H1 (cell line): ENCODE data around the gene PRSS12. TPM values are rescaled to one million over a fixed set of nuclear protein-coding genes. Genes with fewer than 3 reads are reported as not detected.
A peak's percentile ranks its signal among the peaks of the same experiment; 100 is the strongest.

ENCODE experiments used
- ASH2L ChIP-seq: fragments of 200-600, 300-600 bp; sonication (generic); IDR thresholded peaks from one replicate; pipeline ENCODE4 v1.7.1; 2017; ENCODE audit warnings: low read length
- BACH1 ChIP-seq: IDR thresholded peaks from 2 replicates; pipeline ENCODE4 v1.6.1; 2012; ENCODE audit warnings: low read length, improper control_type of control experiment
- CBX8 ChIP-seq: fragments of 300-800, 300-1000 bp; sonication (generic); IDR thresholded peaks from 2 replicates; pipeline ENCODE4 v1.7.1; 2016; ENCODE audit warnings: low read depth, low read length, borderline replicate concordance
- CEBPB ChIP-seq: IDR thresholded peaks from 2 replicates; pipeline ENCODE4 v1.6.1; 2012; ENCODE audit warnings: low read depth, low read length
- CTBP2 ChIP-seq: IDR thresholded peaks from 2 replicates; pipeline ENCODE4 v1.7.0; 2011; ENCODE audit warnings: borderline replicate concordance, mild to moderate bottlenecking, moderate library complexity, mixed read lengths, low read length; ENCODE audit not compliant: insufficient read depth, insufficient read length
- FOSL1 ChIP-seq: IDR thresholded peaks from 2 replicates; pipeline ENCODE4 v1.6.1; 2011; ENCODE audit warnings: mild to moderate bottlenecking, low read depth, low read length, moderate library complexity; ENCODE audit not compliant: insufficient read depth
- KDM4A ChIP-seq: IDR thresholded peaks from one replicate; pipeline ENCODE4 v1.7.1; 2012; ENCODE audit warnings: low read depth, mild to moderate bottlenecking, moderate library complexity, low read length, inconsistent platforms; ENCODE audit not compliant: severe bottlenecking
- NRF1 ChIP-seq: IDR thresholded peaks from 2 replicates; pipeline ENCODE4 v1.6.1; 2011; ENCODE audit warnings: mild to moderate bottlenecking, low read depth, low read length, improper control_type of control experiment
- POLR2A ChIP-seq, 2 experiments: IDR thresholded peaks; 1 replicate in 1 of 2; 2 replicates in 1 of 2; pipeline ENCODE4 v1.6.1; 2011; ENCODE audit warnings: low read depth in 2 of 2, low read length in 2 of 2, mild to moderate bottlenecking in 2 of 2; ENCODE audit errors: control extremely low read depth in 1 of 2
- POLR2AphosphoS5 ChIP-seq: IDR thresholded peaks from 2 replicates; pipeline ENCODE4 v1.6.1; 2011; ENCODE audit warnings: low read depth, low read length
- POU5F1 ChIP-seq: IDR thresholded peaks from 2 replicates; pipeline ENCODE4 v1.6.1; 2011; ENCODE audit warnings: low read depth, mild to moderate bottlenecking, low read length, moderate library complexity
- RAD21 ChIP-seq, 2 experiments: IDR thresholded peaks in 1 of 2; conservative IDR thresholded peaks in 1 of 2; 2 replicates each; pipeline ENCODE4 v1.6.1; 2011; ENCODE audit warnings: low read depth in 2 of 2, low read length in 2 of 2, improper control_type of control experiment in 1 of 2, inconsistent platforms in 1 of 2, mild to moderate bottlenecking in 1 of 2, moderate library complexity in 1 of 2
- RBBP5 ChIP-seq: IDR thresholded peaks from 2 replicates; pipeline ENCODE4 v1.7.1; 2012; ENCODE audit warnings: low read depth, mild to moderate bottlenecking, inconsistent platforms, low read length, moderate library complexity, borderline replicate concordance
- RNF2 ChIP-seq: fragments of 200-900, 300-1000 bp; sonication (generic); IDR thresholded peaks from 2 replicates; pipeline ENCODE4 v1.7.1; 2016; ENCODE audit warnings: borderline replicate concordance, low read depth, mild to moderate bottlenecking, antibody characterized with exemption, low read length; ENCODE audit not compliant: poor library complexity, severe bottlenecking; ENCODE audit errors: missing control alignments
- RXRA ChIP-seq: IDR thresholded peaks from 2 replicates; pipeline ENCODE4 v1.6.1; 2011; ENCODE audit warnings: low read depth, mild to moderate bottlenecking, low read length, moderate library complexity; ENCODE audit not compliant: insufficient read depth
- SIN3A ChIP-seq, 2 experiments: IDR thresholded peaks in 1 of 2; conservative IDR thresholded peaks in 1 of 2; 2 replicates each; pipeline ENCODE4 v1.6.1; 2011 to 2012; ENCODE audit warnings: low read length in 2 of 2, improper control_type of control experiment in 1 of 2, low read depth in 1 of 2, mild to moderate bottlenecking in 1 of 2
- SIRT6 ChIP-seq: IDR thresholded peaks from one replicate; pipeline ENCODE4 v1.7.1; 2012; ENCODE audit warnings: low read length, inconsistent platforms
- SP1 ChIP-seq: IDR thresholded peaks from 2 replicates; pipeline ENCODE4 v1.6.1; 2011; ENCODE audit warnings: low read depth, low read length
- SRF ChIP-seq: IDR thresholded peaks from 2 replicates; pipeline ENCODE4 v1.6.1; 2011; ENCODE audit warnings: mild to moderate bottlenecking, low read depth, low read length, moderate library complexity
- SUZ12 ChIP-seq: fragments of 200-600 bp; sonication (generic); IDR thresholded peaks from 2 replicates; pipeline ENCODE4 v1.6.1; 2012; ENCODE audit warnings: mild to moderate bottlenecking, inconsistent platforms, low read length, moderate library complexity, mixed read lengths
- TAF7 ChIP-seq: optimal IDR thresholded peaks from 2 replicates; pipeline ENCODE3; 2011; ENCODE audit warnings: low read depth, mild to moderate bottlenecking, inconsistent platforms, low read length, moderate library complexity, borderline replicate concordance
- YY1 ChIP-seq: IDR thresholded peaks from 2 replicates; pipeline ENCODE4 v1.6.1; 2011; ENCODE audit warnings: low read depth, mild to moderate bottlenecking, low read length
- ZNF274 ChIP-seq: IDR thresholded peaks from 2 replicates; pipeline ENCODE4 v1.7.0; 2012; ENCODE audit warnings: low read length, borderline replicate concordance; ENCODE audit errors: extremely low read depth
- polyA plus RNA-seq, 7 experiments: library from polyadenylated mRNA; depleted of rRNA in 3 of 7; stranded (reverse) in 5 of 7; unstranded in 2 of 7; fragments of >200 nt in 5 of 7; fragments of 200-250 nt in 2 of 7; gene quantifications; 1 replicate in 5 of 7; 2 replicates in 1 of 7; 4 replicates in 1 of 7; pipeline versions ENCODE4 v1.2.1 to v1.2.3, GENCODE V29; 2011 to 2013; ENCODE audit warnings: missing spikeins in 2 of 7, mixed read lengths in 2 of 7
- total RNA-seq: library from RNA; stranded (reverse); fragmentation: NEBNext Ultra II Directional; extraction: Animal tissue kit (Norgen Biotek cat#: 25700); gene quantifications from 2 replicates; pipeline ENCODE4 v1.2.1, GENCODE V29; 2021

PRSS12 gene
- total and polyA plus RNA-seq, 2 of the 8 experiments (the other 6 are each of a cell fraction or from before 2014, with no cell fraction given), result 2.6 to 9.3 TPM

DNA sequence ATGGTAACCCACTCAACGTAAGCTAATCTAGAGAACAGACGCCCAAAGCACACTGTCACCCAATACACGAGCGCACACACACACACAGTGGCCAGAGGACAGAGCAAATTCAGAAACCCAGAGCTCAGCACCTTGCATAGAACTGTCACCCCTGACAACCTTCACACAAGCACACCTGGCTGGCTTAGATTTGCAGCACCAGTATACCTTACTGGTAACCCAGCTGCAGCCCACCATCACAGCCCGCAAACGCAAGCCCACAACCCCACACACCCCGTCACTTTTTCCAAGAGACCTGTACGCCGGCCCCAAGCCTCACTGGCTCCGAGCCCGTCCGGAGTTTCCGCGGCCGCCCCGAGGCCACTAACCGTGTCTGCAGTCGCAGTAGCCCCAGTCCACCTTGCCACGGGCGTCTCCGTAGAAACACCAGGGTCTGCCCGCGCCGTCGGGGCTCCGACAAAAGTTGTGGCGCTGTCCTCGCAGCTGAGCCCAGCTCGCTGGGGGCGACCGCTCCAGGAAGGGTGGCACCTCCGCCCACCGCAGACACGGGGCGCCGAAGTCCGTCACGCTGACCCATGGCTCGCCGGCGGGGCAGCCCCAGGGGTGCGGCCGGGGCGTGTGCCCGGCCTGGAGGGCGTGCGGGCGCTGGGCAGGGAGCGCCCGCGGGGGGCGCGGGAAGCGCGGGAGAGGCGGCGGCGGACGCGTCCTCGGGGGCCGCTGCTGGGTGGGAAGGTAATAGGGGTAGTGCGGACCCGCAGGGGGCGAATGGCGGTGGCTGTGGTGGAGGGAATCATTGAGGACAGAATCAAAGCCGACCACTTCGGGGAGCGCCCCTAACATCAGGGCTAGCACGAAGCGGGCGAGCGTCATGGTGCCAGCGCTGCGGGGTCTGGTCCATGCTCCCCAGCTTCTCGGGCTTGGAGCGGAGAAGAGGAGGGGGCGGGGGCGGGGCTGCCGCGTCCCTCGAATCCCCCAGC lies 664 bp downstream of the PRSS12 start (continued):
- no peak for TF ChIP-seq RXRA
- peak; percentile 40 for TF ChIP-seq RNF2
- TF ChIP-seq SUZ12, result peak; percentile 48; the same call in 1 of the 2 replicates
- no peak for TF ChIP-seq FOSL1
- peak; percentile 96 for TF ChIP-seq KDM4A
- no peak; the same call in 1 of the 2 replicates for TF ChIP-seq BACH1
- TF ChIP-seq POU5F1, result no peak
- TF ChIP-seq RAD21 (IDR thresholded peaks at IDR 0.05 in 1 of 2, conservative IDR thresholded peaks at IDR 0.05 in 1 of 2; ENCODE audit: low read depth in 2 of 2, low read length in 2 of 2), result no peak
- no peak for TF ChIP-seq CEBPB
- no peak for TF ChIP-seq POLR2AphosphoS5
- TF ChIP-seq YY1, result no peak
- no peak for TF ChIP-seq CBX8
- no peak for TF ChIP-seq TAF7
- TF ChIP-seq SRF, result no peak
- TF ChIP-seq SIRT6, result no peak
- TF ChIP-seq SP1, result no peak
- no peak for TF ChIP-seq POLR2A (IDR thresholded peaks at IDR 0.05; ENCODE audit: control extremely low read depth in 1 of 2, low read depth in 2 of 2, low read length in 2 of 2)
- peak; percentile 66 for TF ChIP-seq ASH2L
- TF ChIP-seq CTBP2, result no peak
- 0 out of 4 replicates have a peak, but pooled peaks of 1 of the 2 experiments have one; percentile 46 for TF ChIP-seq SIN3A (conservative IDR thresholded peaks at IDR 0.05 in 1 of 2, IDR thresholded peaks at IDR 0.05 in 1 of 2; ENCODE audit: low read depth in 1 of 2, low read length in 2 of 2)
- TF ChIP-seq RBBP5, result 0 out of 2 replicates have a peak, but pooled peaks have one; percentile 88
- no peak for TF ChIP-seq NRF1
- no peak for TF ChIP-seq ZNF274
